ENCODE measurements around the gene PRKAG2. TPM values are rescaled to one million over a fixed set of nuclear protein-coding genes. Genes with fewer than 3 reads are reported as not detected.

The PRKAG2 gene
- total and polyA plus RNA-seq, 2 experiments from 2014 or later = 17.0 to 19.5 TPM

DNA sequence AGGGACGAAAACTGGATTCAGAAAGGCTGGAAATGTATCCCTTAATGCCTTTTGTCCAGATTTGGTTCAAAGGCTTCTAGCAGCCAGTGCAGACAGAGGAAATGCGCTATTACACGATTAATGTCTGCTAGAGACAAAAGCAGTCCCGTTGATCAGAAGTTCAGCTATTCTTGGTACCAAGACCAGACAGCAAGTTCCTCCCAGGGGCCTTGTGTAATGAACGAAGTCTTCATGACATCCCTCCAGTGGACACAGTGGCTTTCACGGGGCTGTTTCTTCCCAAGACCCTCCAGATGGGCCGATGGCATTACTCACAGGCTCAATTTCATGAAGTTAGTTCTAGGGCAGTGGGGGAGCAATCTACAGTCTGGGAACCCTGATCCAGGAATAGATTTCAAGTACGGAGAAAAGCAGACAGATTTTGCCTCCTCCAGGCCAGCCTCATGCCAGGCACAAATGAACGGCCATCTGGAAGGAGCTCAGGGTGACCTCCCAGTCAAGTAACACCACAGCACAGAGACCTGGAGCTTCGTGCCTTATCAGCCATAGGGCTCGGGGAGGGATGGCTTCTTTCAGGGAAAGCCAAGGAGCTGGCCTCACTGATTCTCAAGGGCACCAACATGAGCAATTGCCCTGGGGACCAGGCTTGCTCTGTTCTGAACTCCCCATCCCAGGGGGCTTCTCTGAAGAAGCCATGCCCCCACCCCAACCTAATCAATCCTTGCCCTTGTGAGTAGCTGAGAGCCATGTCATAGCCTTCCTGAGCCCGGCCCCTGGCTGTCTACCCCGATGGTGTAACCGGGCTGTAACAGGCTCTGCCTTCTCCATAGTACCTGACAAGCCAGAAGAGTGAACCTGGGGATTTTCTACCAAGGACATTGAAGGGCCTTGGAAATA lies 101.1 kb downstream of the PRKAG2 start:
- Histone ChIP-seq H3K9me2 (ENCODE audit: insufficient read depth) (no peaks in the 10 kb centered on the region), H3K27me3 (replicated peaks; ENCODE audit: insufficient read depth) (peaks cover 31% of the 10 kb centered on the region), H3F3A (ENCODE audit: insufficient read depth) (no peaks in the 10 kb centered on the region), H3K79me2 (ENCODE audit: insufficient read depth) (no peaks in the 10 kb centered on the region), H2AFZ (no peak overlapping the region), H3K4me1 (ENCODE audit: insufficient read depth) (no peaks in the 10 kb centered on the region), H3K36me3 (ENCODE audit: low read depth) (no peaks in the 10 kb centered on the region), H3K4me2 (ENCODE audit: unreplicated experiment) (no peak overlapping the region), H3K27ac (no peak overlapping the region), H3K9ac (no peak overlapping the region), H4K20me1 (ENCODE audit: insufficient read depth) (no peaks in the 10 kb centered on the region), H3K4me3 (no peak overlapping the region), H3K9me3 (ENCODE audit: low read depth) (no peaks in the 10 kb centered on the region)
- in situ Hi-C loops (cut with MboI) = no loop called here
- no peak for DNase-seq
- no peak for TF ChIP-seq EZH2phosphoT487 (IDR thresholded peaks at IDR 0.05; ENCODE audit: insufficient read depth, low read depth)
- TF ChIP-seq EZH2 (IDR thresholded peaks at IDR 0.05; ENCODE audit: insufficient read depth, poor library complexity, severe bottlenecking) = no peak
- 65 to 66% methylated on average over 14 of the region's 14 CpGs for WGBS, 2 experiments (ENCODE audit: low coverage in 1 of 2, low lambda C conversion rate in 2 of 2, missing lambda C conversion rate in 2 of 2)

DNA sequence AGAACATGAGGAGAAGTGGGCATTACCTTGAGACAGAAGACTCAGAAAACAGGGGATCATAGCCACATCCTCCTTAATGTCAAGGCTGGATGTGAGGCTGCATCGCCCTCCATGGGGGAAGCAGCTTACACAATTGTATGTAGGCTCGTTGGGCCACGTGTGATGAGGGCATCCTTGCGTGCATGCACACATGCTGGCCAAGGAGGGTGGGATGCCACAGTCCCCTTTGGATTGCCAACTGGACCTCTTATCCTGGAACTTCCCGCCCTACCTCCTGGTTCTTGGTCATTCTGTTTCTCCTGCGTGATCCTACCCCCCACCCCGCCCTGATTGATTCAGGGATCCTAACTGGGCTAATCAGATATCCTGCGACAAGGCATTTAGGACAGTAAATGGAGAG lies 102.0 kb downstream of the PRKAG2 start:
- TF ChIP-seq EZH2phosphoT487 (IDR thresholded peaks at IDR 0.05; ENCODE audit: insufficient read depth, low read depth) = no peak
- no peak for TF ChIP-seq EZH2 (IDR thresholded peaks at IDR 0.05; ENCODE audit: insufficient read depth, poor library complexity, severe bottlenecking)
- DNase-seq = no peak
- Histone ChIP-seq H3K4me2 (ENCODE audit: unreplicated experiment) (no peak overlapping the region), H3F3A (ENCODE audit: insufficient read depth) (no peaks in the 10 kb centered on the region), H3K9ac (no peak overlapping the region), H3K9me2 (ENCODE audit: insufficient read depth) (no peaks in the 10 kb centered on the region), H2AFZ (no peak overlapping the region), H3K79me2 (ENCODE audit: insufficient read depth) (no peaks in the 10 kb centered on the region), H4K20me1 (ENCODE audit: insufficient read depth) (no peaks in the 10 kb centered on the region), H3K4me3 (no peak overlapping the region), H3K36me3 (ENCODE audit: low read depth) (no peaks in the 10 kb centered on the region), H3K27me3 (replicated peaks; ENCODE audit: insufficient read depth) (peaks cover 39% of the 10 kb centered on the region), H3K4me1 (ENCODE audit: insufficient read depth) (no peaks in the 10 kb centered on the region), H3K9me3 (ENCODE audit: low read depth) (no peaks in the 10 kb centered on the region), H3K27ac (no peak overlapping the region)
- WGBS, 2 experiments (ENCODE audit: low coverage in 1 of 2, low lambda C conversion rate in 2 of 2, missing lambda C conversion rate in 2 of 2) = 79 to 80% methylated on average over 8 of the region's 8 CpGs
- in situ Hi-C loops (cut with MboI) = loop anchor here (25.0 kb wide), 1 partner anchor 413 kb away; no protein-coding TSS in a partner anchor

DNA sequence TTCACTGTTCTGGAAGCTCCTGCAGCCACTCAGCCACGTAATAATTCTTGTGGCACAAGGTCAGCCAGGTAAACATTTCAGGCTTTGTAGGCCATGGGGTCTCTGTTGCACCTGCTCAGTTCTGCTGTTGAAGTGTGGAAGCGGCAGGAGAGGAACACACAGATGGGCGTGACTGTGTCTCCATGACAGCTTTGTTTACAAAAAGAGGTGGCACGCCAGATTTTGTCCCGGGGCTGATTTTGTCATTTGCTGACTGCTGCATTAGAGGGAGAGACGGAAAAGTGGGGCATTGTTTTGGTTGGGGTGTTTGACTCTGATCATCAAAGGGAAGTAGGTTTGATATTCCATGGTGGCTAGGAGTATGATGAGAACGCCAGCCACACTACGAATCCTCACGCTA lies 103.1 kb downstream of the PRKAG2 start:
- Histone ChIP-seq H3K36me3 (ENCODE audit: low read depth) (no peaks in the 10 kb centered on the region), H3K9ac (no peak overlapping the region), H4K20me1 (ENCODE audit: insufficient read depth) (no peaks in the 10 kb centered on the region), H3K4me2 (ENCODE audit: unreplicated experiment) (no peak overlapping the region), H3K4me1 (ENCODE audit: insufficient read depth) (no peaks in the 10 kb centered on the region), H3K27me3 (replicated peaks; ENCODE audit: insufficient read depth) (peaks cover 41% of the 10 kb centered on the region), H2AFZ (no peak overlapping the region), H3K79me2 (ENCODE audit: insufficient read depth) (no peaks in the 10 kb centered on the region), H3K4me3 (no peak overlapping the region), H3K9me3 (ENCODE audit: low read depth) (no peaks in the 10 kb centered on the region), H3F3A (ENCODE audit: insufficient read depth) (no peaks in the 10 kb centered on the region), H3K27ac (no peak overlapping the region), H3K9me2 (ENCODE audit: insufficient read depth) (no peaks in the 10 kb centered on the region)
- DNase-seq = no peak
- no peak for TF ChIP-seq EZH2 (IDR thresholded peaks at IDR 0.05; ENCODE audit: insufficient read depth, poor library complexity, severe bottlenecking)
- TF ChIP-seq EZH2phosphoT487 (IDR thresholded peaks at IDR 0.05; ENCODE audit: insufficient read depth, low read depth) = no peak
- in situ Hi-C loops (cut with MboI) = loop anchor here (25.0 kb wide), 1 partner anchor 411 kb away; no protein-coding TSS in a partner anchor
- WGBS, 2 experiments (ENCODE audit: low coverage in 1 of 2, low lambda C conversion rate in 2 of 2, missing lambda C conversion rate in 2 of 2) = 34 to 36% methylated on average over 9 of the region's 9 CpGs

DNA sequence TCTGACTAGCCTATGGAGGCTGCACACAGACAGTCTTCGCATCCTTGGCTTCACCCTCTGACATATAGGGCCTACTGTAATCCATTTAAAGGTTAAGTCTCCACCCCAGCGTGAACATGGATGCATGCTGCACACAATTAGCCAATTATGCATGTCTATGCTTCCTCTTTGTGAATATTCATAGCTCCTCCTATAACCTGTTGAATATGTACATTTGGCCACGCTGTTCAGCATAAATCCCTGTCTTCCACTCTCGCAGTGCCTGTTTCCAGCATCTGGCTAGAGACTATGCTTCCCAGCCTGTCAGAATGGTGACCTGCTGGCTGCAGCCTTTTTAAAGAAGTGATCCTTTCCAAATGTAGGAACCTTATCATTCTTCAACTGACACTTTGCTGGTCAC lies 106.7 kb downstream of the PRKAG2 start:
- Histone ChIP-seq H3K27me3 (replicated peaks; ENCODE audit: insufficient read depth) (peaks cover 52% of the 10 kb centered on the region), H3K27ac (no peak overlapping the region)
- TF ChIP-seq EZH2 (IDR thresholded peaks at IDR 0.05; ENCODE audit: insufficient read depth, poor library complexity, severe bottlenecking) = no peak
- no peak for TF ChIP-seq EZH2phosphoT487 (IDR thresholded peaks at IDR 0.05; ENCODE audit: insufficient read depth, low read depth)

More for the DNA sequence above, 106.7 kb downstream of the PRKAG2 start:
- Histone ChIP-seq H3K9me2 (ENCODE audit: insufficient read depth) (no peaks in the 10 kb centered on the region), H3F3A (ENCODE audit: insufficient read depth) (no peaks in the 10 kb centered on the region), H3K4me1 (ENCODE audit: insufficient read depth) (no peaks in the 10 kb centered on the region), H3K9me3 (ENCODE audit: low read depth) (no peaks in the 10 kb centered on the region), H3K4me2 (ENCODE audit: unreplicated experiment) (no peak overlapping the region), H3K4me3 (no peak overlapping the region), H4K20me1 (ENCODE audit: insufficient read depth) (no peaks in the 10 kb centered on the region), H3K79me2 (ENCODE audit: insufficient read depth) (no peaks in the 10 kb centered on the region), H3K9ac (no peak overlapping the region), H2AFZ (no peak overlapping the region), H3K36me3 (ENCODE audit: low read depth) (no peaks in the 10 kb centered on the region)
- no peak for DNase-seq
- in situ Hi-C loops (cut with MboI) = loop anchor here (25.0 kb wide), 1 partner anchor 408 kb away; no protein-coding TSS in a partner anchor
- WGBS, 2 experiments (ENCODE audit: low coverage in 1 of 2, low lambda C conversion rate in 2 of 2, missing lambda C conversion rate in 2 of 2) = 75 to 80% methylated on average over 4 of the region's 4 CpGs
